UCSD-AML1 (cell line): ENCODE data around the gene FBXO36.

Experiments
- DNase-seq: peaks from one replicate; lab custom pipeline; 2025; ENCODE audit not compliant: unreplicated experiment; lab: John Stamatoyannopoulos, UW

The FBXO36 gene

DNA sequence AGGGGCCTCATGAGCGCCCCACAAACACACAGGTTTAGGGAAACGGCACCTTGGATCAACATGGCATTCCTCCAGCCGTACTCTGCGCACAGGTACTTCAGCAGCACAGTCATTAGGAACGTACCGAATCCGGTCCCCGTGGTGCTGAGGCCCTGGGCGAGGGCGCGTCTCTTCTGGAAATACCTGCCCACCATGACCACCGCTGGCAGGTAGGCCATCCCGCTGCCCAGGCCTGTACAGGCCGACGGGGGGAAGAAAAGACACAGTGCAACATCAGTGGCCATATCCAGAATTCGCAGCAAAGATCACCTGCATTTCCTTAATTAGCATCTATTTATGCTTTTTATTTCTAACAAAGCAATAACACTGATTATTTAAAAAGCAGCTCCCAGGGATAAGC lies 124.2 kb downstream of the FBXO36 start:
- DNase-seq, result no peak

DNA sequence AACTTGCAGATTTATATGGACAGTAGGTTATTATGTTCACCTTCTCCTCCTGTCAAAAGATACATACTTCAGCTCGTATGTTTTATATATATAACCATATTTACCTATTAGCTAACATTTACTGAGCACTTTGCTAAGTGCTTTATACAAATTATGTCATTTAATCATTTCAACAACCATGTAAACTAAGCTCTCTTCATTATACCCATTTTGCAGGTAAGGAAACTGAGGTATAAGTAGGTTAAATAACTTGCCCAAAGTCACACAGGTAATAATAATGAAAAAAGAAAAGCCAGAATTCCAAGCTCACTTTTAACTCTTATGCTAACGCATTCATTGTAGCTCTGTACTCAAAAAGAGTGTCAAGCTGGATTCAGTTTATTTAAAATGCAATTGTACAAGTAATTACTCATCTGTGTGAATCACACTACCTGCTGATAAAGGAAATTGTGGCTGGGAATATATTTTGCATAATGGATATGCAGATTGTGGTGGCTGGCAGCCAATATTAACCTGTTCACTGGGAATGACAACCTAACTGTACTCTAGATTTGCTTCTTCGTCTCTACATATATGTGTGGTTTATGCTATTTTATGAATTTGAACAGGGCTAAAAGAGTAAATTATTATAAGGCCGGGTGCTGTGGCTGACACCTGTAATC lies 125.8 kb downstream of the FBXO36 start:
- no peak for DNase-seq

DNA sequence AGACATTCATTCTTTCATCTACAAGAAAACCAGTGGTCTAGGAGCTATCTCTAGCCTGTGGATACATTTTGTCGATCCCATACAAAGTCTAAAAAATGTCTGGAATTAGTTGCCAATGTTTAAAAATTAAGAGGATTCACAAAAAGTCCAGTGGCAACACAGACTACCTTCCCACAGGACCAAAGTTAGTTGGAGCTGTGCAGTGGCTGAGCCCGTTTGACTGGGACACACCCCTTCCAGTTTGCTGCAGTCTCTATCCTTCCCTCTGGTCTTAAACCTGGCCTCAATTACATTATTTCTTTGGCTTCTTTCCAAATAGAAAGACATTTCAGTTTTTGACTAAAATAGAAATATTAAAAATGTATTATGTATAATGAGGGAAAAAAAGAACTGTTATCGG lies 127.8 kb downstream of the FBXO36 start:
- DNase-seq, result no peak

DNA sequence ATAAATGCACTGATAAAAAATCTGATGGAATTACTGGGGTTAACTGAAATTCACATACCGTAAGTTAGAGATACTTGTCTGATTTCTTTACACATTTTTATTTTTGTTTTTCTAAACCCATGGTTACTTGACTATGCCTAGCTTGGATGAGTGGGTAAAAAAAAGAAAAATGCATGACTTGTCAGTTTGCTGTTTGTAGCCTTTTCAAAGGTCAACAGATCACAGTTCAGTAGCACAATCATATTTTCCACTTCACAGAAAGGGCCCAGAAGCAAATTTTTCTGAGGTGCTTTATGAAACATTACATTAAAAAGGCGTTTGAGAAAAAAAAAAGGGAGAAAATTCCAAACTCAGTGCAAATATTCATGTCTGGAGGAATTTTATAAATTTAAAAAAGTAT lies 130.0 kb downstream of the FBXO36 start:
- DNase-seq, result no peak

DNA sequence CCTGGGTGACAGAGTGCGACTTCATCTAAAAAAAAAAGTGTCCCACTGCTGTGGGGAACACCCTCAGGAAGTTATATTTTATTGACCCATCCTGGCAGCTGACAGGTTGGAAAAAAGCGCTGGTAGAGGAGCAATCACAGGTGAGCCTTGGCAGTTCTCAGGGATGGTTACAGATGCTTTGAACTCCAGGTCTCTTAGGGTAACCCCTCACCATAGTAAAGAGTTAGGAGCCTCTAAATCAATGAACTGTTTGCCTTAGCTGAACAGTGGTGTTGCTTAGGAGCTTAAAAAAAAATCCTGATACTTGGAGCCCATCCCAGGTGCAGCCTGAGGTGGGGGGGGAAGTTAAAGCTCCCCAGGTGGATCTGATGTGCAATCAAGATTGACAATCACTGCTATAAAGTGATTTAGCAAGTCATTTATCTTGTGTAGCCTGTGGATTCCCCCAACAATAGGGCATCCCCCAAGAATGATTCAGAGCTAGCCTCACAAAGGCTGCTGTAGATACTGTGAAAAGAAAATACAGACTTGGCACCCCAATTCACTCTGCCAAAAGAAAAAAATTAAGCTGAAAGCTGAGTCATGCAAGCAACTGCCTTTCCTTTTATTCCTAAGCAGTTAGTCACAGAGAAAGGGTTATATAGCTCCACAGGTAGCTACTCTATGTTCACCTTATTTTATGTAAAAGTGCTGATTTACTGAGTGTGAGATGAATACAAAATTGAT lies 131.6 kb downstream of the FBXO36 start:
- DNase-seq, result no peak

DNA sequence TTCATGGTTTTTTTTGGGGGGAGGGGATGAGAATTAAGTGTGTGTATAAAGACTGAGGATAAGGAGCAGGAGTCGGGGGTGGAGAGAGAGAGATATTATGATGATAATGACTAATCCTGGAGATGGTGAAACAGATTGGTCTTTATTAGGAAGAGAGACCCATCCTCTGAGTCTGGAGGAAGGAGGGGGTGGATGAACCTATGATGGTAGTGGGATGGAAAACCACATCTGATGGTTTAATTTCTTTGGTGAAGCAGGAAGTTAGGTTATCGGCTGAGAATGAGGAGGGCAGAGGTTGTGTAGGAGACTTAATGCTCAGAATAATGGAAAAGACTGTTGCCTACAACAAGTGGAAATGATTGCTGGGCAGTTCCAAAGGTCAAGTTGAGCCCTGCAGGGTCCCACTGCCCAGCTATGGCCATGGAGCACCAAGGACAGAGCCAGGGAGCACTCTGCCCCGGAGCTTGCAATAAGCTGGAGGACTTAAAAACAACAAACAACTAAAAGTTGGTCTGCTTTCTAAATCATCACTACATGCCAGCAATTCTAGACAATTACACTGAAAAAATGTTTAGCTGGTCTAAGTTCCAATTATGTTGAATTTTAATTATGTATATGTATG lies 138.5 kb downstream of the FBXO36 start:
- no peak for DNase-seq
